HL-60/S4 (cell line): ENCODE data around the gene HMOX2.

ENCODE experiments used
- in situ Hi-C: fragments of 300-500 bp; cut with MboI; formaldehyde crosslinking; loops from 2 replicates; pipeline ENCODE4 v1.14.3; 2022; ENCODE audit warnings: low sequenced_read_pairs

The HMOX2 gene, protein sequence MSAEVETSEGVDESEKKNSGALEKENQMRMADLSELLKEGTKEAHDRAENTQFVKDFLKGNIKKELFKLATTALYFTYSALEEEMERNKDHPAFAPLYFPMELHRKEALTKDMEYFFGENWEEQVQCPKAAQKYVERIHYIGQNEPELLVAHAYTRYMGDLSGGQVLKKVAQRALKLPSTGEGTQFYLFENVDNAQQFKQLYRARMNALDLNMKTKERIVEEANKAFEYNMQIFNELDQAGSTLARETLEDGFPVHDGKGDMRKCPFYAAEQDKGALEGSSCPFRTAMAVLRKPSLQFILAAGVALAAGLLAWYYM

GRCh38 chr16:4475880-4476788, at the start of gene HMOX2:
Gene HMOX2, plus strand, starts transcription at chr16:4476398. Its CDS starts 29,127 bp downstream, at chr16:4505525.
- in situ Hi-C loops, result no loop called here

GRCh38 chr16:4426722-4427372, 49.4 kb upstream of the HMOX2 start:
- in situ Hi-C loops, result no loop called here

GRCh38 chr16:4428500-4428899, 47.7 kb upstream of the HMOX2 start:
- in situ Hi-C loops, result no loop called here

- in situ Hi-C loops, result no loop called here
These were observed 45.2 kb upstream of the HMOX2 start for GRCh38 chr16:4431023-4431422.

DNA sequence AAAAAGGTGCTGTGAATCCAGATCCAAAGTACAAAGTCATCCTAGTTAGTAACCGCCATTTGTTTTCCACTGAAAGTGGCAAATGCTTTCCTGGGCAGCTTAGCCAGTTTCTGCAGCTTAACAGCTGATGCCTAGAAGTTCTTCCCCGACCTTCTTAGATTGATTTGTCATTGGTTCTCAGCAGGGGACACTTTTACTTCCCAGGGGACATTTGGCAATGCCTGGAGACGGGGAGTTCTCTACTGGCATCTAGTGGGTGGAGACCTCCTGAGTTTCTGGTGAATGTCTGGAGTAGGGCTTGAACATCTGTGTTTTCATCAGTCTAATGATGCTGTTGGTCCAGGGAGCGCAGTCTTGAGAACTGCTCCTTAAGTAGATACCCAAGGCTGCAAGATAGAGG, 43.0 kb upstream of the HMOX2 start:
- in situ Hi-C loops, result no loop called here

DNA sequence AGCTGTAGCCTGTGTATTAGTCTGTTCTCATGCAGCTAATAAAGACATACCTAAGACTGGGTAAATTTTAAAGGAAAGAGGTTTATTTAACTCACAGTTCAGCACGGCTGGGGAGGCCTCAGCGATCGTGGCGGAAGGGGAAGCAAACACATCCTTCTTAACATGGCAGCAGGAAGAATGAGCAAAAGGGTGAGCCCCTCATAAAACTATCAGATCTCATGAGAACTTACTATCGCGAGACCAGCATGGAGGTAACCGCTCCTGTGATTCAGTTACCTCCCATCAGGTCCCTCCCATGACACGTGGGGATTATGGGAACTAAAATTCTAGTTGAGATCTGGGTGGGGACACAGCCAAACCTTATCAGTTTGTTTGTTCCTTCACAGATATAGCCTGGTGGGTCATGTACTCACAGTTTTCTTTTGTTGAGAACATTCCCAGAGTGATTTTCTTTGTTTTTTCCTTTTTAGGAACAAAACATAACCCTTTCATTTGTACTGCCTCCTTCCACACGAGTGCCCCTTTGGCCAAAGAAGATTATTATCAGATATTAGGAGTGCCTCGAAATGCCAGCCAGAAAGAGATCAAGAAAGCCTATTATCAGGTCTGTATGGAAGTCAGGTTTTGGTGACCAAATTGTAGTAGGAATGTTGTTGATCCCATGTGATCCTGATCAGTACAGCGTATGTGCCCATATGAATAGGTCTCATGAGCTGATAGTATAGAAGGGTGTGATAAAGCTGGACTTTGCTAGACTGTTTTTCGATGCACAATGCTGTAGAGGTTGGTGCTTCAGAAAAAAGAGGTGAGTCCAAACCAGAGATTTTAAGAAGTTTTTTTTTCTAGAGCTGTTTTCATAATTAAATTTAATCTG, 42.0 kb upstream of the HMOX2 start:
- in situ Hi-C loops, result no loop called here

- in situ Hi-C loops, result no loop called here
These were observed 40.7 kb upstream of the HMOX2 start for GRCh38 chr16:4435337-4436067.

DNA sequence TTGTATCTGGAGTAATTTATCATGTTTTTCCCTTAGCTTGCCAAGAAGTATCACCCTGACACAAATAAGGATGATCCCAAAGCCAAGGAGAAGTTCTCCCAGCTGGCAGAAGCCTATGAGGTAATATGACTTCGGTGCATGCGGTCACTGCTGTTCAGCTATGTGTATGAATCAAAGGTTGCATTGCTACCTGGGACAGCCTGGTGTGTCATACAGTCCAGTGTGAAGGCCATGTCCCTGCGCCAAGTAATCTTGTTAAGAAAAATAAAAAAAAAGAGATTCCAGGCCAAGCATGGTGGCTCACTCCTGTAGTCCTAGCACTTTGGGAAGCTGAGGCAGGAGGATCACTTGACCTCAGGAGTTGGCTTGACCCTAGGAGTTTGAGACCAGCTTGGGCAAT, 38.8 kb upstream of the HMOX2 start:
- in situ Hi-C loops, result no loop called here

- in situ Hi-C loops, result no loop called here
These were observed 33.8 kb upstream of the HMOX2 start for GRCh38 chr16:4442371-4442770.

- in situ Hi-C loops, result no loop called here
These were observed 32.9 kb upstream of the HMOX2 start for GRCh38 chr16:4443271-4443670.

- in situ Hi-C loops, result no loop called here
These were observed 32.2 kb upstream of the HMOX2 start for GRCh38 chr16:4443986-4444385.

- in situ Hi-C loops, result no loop called here
These were observed 25.8 kb upstream of the HMOX2 start for GRCh38 chr16:4450430-4450829.

DNA sequence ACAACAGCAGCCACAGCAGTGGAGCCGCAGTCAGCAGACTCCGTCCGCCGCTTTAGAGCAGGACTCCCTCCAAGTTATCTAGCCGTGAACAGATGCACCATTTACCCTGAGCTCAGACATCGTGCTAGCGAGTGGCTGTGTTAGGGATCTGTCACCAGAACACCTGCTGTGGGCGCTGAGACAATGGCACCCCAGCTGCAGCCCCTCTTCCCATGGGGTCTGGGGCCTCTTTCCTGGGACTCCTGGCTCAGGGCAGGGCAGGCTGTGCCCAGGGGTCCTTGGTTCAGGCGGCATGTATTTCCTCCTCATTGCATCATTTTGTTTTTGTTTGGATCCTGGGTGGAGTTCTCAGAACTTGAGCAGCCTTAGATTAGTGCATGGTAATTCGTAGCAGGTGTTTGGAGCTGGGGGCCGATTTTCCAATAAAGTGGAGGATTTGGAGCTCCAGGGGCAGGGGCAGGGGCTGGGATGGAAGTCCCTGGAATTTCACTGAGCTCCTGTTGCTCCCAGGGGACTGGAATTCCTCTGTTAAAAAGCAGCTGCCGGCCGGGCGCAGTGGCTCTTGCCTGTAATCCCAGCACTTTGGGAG, 25.2 kb upstream of the HMOX2 start:
- in situ Hi-C loops, result no loop called here

DNA sequence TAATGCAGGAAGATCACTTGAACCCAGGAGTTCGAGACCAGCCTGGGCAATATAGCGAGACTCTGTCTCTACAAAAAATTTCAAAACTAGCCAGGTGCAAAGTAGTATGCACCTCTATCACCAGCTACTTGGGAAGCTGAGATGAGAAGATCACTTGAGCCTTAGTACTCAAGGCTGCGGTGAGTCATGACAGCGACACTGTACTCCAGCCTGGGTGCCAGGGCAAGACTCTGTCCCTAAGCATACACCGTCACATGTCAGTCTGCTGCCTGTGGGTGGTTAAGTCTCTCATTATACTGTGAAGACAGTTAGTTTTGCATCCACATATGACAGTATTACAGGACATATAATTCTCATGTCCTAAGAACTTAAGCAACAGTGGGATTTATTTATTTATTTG, 23.5 kb upstream of the HMOX2 start:
- in situ Hi-C loops, result no loop called here

DNA sequence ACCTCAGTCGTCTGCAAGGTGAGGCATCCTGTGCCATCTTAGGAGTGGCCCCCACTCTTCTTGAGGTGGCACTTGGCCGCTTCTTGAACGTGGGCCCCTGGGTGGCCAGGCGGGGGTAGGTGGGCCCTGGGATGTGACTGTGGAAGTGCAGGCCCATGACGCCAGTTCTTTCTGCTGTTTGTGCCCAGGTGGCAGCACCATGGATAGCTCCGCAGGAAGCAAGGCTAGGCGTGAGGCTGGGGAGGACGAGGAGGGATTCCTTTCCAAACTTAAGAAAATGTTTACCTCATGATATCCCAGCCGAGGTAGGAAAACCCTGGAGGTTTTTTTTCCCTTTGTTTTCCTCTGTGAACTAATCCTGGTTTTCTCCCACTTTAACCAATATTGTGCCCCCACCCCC, 21.6 kb upstream of the HMOX2 start:
- in situ Hi-C loops, result no loop called here

DNA sequence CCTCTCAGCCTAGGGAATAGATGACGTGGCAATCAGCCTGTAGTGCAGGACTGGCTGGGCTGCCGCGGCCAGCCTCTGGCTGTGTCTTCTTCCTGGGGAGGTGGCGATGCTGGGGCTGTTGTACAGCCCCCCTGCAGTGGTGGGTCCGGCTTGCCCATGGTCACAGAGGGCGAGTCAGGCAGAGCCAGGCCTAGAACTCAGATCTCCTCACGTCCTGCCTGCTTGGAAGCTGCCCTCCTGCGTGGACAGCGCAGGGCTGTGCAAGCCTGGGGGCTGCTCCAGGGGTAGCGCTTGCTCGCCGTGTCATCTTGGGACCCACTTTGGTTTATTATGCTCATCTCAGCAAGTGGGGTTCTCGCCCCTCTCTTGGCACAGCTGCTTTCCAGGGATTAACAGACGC, 21.1 kb upstream of the HMOX2 start:
- in situ Hi-C loops, result no loop called here

- in situ Hi-C loops, result no loop called here
These were observed 20.2 kb upstream of the HMOX2 start for GRCh38 chr16:4455951-4456350.

GRCh38 chr16:4460936-4461249, 15.3 kb upstream of the HMOX2 start:
- in situ Hi-C loops, result no loop called here

GRCh38 chr16:4461250-4462085, 14.7 kb upstream of the HMOX2 start:
- in situ Hi-C loops, result no loop called here
